ENCODE data around the gene FAM177B.

DNA sequence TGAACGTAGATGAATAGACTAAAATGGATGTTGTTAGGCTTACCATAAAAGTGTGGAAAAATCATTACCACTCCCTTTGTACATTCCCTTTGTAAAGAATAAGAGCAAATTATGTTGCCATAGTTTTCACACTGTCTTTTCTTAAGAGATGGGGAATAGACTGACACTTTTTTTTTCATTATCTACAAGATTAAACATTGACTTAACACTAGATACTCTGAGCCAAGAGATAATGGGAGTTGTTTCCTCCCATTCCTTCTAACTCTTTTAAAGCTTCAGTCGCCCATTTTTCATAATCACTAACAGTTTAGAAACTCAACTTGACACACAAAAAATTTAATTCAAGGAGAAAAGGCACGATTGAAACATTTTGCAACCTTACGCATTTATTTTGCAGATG, 34.8 kb upstream of the FAM177B start:
- TF ChIP-seq, protein P1, sequence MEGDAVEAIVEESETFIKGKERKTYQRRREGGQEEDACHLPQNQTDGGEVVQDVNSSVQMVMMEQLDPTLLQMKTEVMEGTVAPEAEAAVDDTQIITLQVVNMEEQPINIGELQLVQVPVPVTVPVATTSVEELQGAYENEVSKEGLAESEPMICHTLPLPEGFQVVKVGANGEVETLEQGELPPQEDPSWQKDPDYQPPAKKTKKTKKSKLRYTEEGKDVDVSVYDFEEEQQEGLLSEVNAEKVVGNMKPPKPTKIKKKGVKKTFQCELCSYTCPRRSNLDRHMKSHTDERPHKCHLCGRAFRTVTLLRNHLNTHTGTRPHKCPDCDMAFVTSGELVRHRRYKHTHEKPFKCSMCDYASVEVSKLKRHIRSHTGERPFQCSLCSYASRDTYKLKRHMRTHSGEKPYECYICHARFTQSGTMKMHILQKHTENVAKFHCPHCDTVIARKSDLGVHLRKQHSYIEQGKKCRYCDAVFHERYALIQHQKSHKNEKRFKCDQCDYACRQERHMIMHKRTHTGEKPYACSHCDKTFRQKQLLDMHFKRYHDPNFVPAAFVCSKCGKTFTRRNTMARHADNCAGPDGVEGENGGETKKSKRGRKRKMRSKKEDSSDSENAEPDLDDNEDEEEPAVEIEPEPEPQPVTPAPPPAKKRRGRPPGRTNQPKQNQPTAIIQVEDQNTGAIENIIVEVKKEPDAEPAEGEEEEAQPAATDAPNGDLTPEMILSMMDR (conservative IDR thresholded peaks at IDR 0.05; ENCODE audit: low read length) = no peak
- no peak for TF ChIP-seq EZH2phosphoT487 (IDR thresholded peaks at IDR 0.05; ENCODE audit: borderline replicate concordance, low read depth, low read length)

All from OCI-LY7 (cell line).